HepG2 (cell line): ENCODE measurements around the gene FRAS1. TPM values are rescaled to one million over a fixed set of nuclear protein-coding genes. Genes with fewer than 3 reads are reported as not detected.
A peak's percentile ranks its signal among the peaks of the same experiment; 100 is the strongest.

ENCODE experiments used
- ASH2L ChIP-seq: fragments of 300-600, 200-600 bp; sonication (generic); IDR thresholded peaks from 2 replicates; pipeline ENCODE4 v1.7.0; 2017; ENCODE audit warnings: low read depth, mild to moderate bottlenecking, moderate library complexity, mixed read lengths, low read length; ENCODE audit not compliant: insufficient read length
- CREBL2 ChIP-seq: sonication (generic); formaldehyde crosslinking; IDR thresholded peaks from 2 replicates; pipeline ENCODE4 v1.8.1; 2023; ENCODE audit warnings: missing genetic modification reagents, mild to moderate bottlenecking, borderline replicate concordance
- ESRRA ChIP-seq: sonication (generic); formaldehyde crosslinking; IDR thresholded peaks from 2 replicates; pipeline ENCODE4 v1.5.1; 2020; ENCODE audit warnings: mild to moderate bottlenecking, low read depth, missing genetic modification reagents
- FOXA3 ChIP-seq: IDR thresholded peaks from 2 replicates; pipeline ENCODE4 v1.6.1; 2016; ENCODE audit warnings: missing genetic modification reagents, missing compliant biosample characterization
- KDM4B ChIP-seq: sonication (generic); formaldehyde crosslinking; IDR thresholded peaks from 2 replicates; pipeline ENCODE4 v1.4.0; 2020; ENCODE audit warnings: missing genetic modification reagents
- NR2F1 ChIP-seq, 2 experiments: fragments of 450-650 bp in 1 of 2; formaldehyde crosslinking in 1 of 2; IDR thresholded peaks; 2 replicates each; pipeline versions ENCODE4 v1.5.0 to v1.6.1; 2016 to 2020; ENCODE audit warnings: mild to moderate bottlenecking in 1 of 2, missing compliant biosample characterization in 1 of 2, missing genetic modification reagents in 1 of 2, moderate library complexity in 1 of 2
- NR2F6 ChIP-seq, 2 experiments: IDR thresholded peaks; 2 replicates each; pipeline ENCODE4 v1.6.1; 2016; ENCODE audit warnings: antibody characterized with exemption in 1 of 2, mild to moderate bottlenecking in 1 of 2
- POGZ ChIP-seq: sonication (generic); formaldehyde crosslinking; IDR thresholded peaks from 2 replicates; pipeline ENCODE4 v1.4.0; 2020; ENCODE audit warnings: mild to moderate bottlenecking, missing genetic modification reagents
- SAP130 ChIP-seq: IDR thresholded peaks from 2 replicates; pipeline ENCODE4 v1.6.1; 2016; ENCODE audit warnings: low read depth
- SOX13 ChIP-seq, 3 experiments: fragments of 450-650 bp in 1 of 3; sonication (generic) in 1 of 3; formaldehyde crosslinking in 1 of 3; IDR thresholded peaks in 2 of 3; conservative IDR thresholded peaks in 1 of 3; 2 replicates each; pipeline versions ENCODE4 v1.5.0 to v1.6.1; 2016 to 2020; ENCODE audit warnings: antibody characterized with exemption in 1 of 3, mild to moderate bottlenecking in 1 of 3, missing compliant biosample characterization in 1 of 3, missing genetic modification reagents in 1 of 3, moderate library complexity in 1 of 3
- TBX3 ChIP-seq: fragments of 450-650 bp; IDR thresholded peaks from 2 replicates; pipeline ENCODE4 v1.6.1; 2017; ENCODE audit warnings: antibody characterized with exemption, mild to moderate bottlenecking, inconsistent platforms, borderline replicate concordance
- THRA ChIP-seq: sonication (generic); formaldehyde crosslinking; IDR thresholded peaks from 2 replicates; pipeline ENCODE4 v1.4.0; 2020; ENCODE audit warnings: missing genetic modification reagents, borderline replicate concordance
- ZFP41 ChIP-seq: sonication (generic); formaldehyde crosslinking; IDR thresholded peaks from 2 replicates; pipeline ENCODE4 v1.4.0; 2020; ENCODE audit warnings: mild to moderate bottlenecking, missing genetic modification reagents, borderline replicate concordance
- ZKSCAN5 ChIP-seq: sonication (generic); formaldehyde crosslinking; IDR thresholded peaks from 2 replicates; pipeline ENCODE4 v1.5.1; 2020; ENCODE audit warnings: mild to moderate bottlenecking, missing genetic modification reagents
- ZNF180 ChIP-seq: sonication (generic); formaldehyde crosslinking; IDR thresholded peaks from 2 replicates; pipeline ENCODE4 v1.4.0; 2020; ENCODE audit warnings: low read depth, missing genetic modification reagents, borderline replicate concordance
- ZNF572 ChIP-seq: sonication (generic); formaldehyde crosslinking; IDR thresholded peaks from 2 replicates; pipeline ENCODE4 v1.5.1; 2020; ENCODE audit warnings: mild to moderate bottlenecking, missing genetic modification reagents
- ZNF724P ChIP-seq: sonication (generic); formaldehyde crosslinking; IDR thresholded peaks from 2 replicates; pipeline ENCODE4 v1.8.0; 2022; ENCODE audit warnings: missing genetic modification reagents, borderline replicate concordance
- ZSCAN5A ChIP-seq: sonication (generic); formaldehyde crosslinking; IDR thresholded peaks from 2 replicates; pipeline ENCODE4 v1.8.0; 2022; ENCODE audit warnings: mild to moderate bottlenecking, missing genetic modification reagents, borderline replicate concordance
- polyA plus RNA-seq, 8 experiments: library from polyadenylated mRNA; depleted of rRNA in 3 of 8; stranded (reverse) in 7 of 8; unstranded in 1 of 8; fragments of >200 nt; fragmentation: Illumina TruSeq in 4 of 8; extraction: Trizol in 4 of 8; gene quantifications; 2 replicates each; pipeline versions ENCODE4 v1.2.1 to v1.2.3, GENCODE V29; 2011 to 2016; ENCODE audit warnings: low read depth in 4 of 8, missing spikeins in 1 of 8, mixed read lengths in 1 of 8; ENCODE audit not compliant: insufficient read depth in 1 of 8
- total RNA-seq, 5 experiments: library from RNA; depleted of rRNA; stranded (reverse); fragments of >200 nt; fragmentation: Illumina TruSeq; extraction: Trizol; gene quantifications; 2 replicates each; pipeline ENCODE4 v1.2.3, GENCODE V29; 2016; ENCODE audit warnings: low read depth in 1 of 5
- TF ChIP-seq, protein P1 (sequence below): sonication (generic); formaldehyde crosslinking; IDR thresholded peaks from 2 replicates; pipeline ENCODE4 v1.8.0; 2022; ENCODE audit warnings: missing genetic modification reagents, mild to moderate bottlenecking, inconsistent platforms, borderline replicate concordance
- TF ChIP-seq, protein P2 (sequence below): sonication (generic); formaldehyde crosslinking; IDR thresholded peaks from 2 replicates; pipeline ENCODE4 v1.4.0; 2020; ENCODE audit warnings: missing genetic modification reagents

The FRAS1 gene
- total and polyA plus RNA-seq, 2 of the 13 experiments (the other 11 are each of a cell fraction or from before 2014, with no cell fraction given): 22.5 to 31.6 TPM

DNA sequence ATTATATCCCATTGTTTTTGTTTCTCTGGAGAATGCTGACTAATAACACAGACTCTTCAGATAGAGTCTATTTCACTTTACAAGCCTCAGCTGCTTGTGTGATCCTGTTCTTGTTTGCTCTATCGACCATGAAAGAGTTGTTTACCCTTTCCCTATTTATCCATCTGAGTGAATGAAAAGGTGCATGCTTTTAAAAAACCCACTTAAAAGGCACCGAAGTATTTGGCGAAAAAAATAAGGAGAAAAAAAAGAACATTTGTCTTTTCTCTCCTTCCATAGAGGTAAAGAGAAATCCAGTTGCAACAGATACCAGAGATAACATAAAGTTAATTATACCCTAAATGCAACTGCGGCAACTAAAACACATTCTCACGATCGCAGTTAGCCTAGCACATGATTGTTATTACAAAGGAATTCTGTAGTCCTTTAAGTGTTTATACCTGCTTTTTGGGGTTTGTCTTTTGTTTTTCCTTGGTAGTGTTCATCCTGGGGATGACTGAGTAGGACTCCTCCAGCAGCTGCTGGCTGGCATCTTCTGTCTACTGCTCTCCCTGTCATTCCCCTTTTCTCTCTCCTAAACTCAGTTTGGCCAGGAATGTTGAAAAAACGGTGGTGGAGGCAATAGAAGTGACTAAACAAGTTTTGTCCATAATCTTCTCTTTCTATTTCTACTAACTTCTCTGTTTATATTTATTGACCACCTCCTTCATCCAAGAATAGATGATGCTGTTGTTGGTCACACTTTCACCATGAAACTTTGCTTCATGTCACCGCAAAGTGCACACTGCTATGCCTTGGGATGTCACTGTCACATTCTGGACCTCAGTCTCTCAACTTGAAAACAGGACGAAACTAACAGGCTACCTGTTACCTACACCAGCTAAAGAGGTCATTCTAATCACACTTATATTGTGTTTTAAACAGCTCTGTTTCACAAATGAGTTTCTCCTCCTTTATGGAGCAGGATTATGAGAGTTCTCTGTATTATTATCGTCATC lies 41.9 kb upstream of the FRAS1 start (continued):
- no peak for TF ChIP-seq ZFP41 (CRISPR knock-in tag)
- TF ChIP-seq ZNF724P (CRISPR knock-in tag): no peak
- no peak for TF ChIP-seq POGZ (CRISPR knock-in tag)
- peak; percentile 18; the same call in 1 of the 2 replicates for TF ChIP-seq NR2F6 (IDR thresholded peaks at IDR 0.05)
- TF ChIP-seq NR2F6 (CRISPR knock-in tag; IDR thresholded peaks at IDR 0.05): no peak
- no peak for TF ChIP-seq ZNF572 (CRISPR knock-in tag)
- TF ChIP-seq, protein P1, sequence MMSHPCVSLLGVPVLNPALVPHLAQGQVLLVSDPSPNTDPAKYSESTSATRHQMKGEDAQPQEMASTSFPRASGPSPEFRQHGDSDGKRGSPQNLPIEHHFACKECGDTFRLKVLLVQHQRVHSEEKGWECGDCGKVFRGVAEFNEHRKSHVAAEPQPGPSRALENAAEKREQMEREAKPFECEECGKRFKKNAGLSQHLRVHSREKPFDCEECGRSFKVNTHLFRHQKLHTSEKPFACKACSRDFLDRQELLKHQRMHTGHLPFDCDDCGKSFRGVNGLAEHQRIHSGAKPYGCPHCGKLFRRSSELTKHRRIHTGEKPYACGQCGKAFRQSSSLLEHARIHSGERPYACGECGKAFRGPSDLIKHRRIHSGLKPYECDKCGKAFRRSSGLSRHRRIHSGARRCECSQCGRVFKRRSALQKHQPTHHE: no peak
- no peak for TF ChIP-seq ZSCAN5A (CRISPR knock-in tag)
- TF ChIP-seq ZKSCAN5 (CRISPR knock-in tag): no peak
- TF ChIP-seq NR2F1 (CRISPR knock-in tag; IDR thresholded peaks at IDR 0.05): peak in 1 of 2 experiments; percentile 35; a peak in 1 of 4 replicates
- TF ChIP-seq SAP130 (CRISPR knock-in tag): peak; percentile 55
- no peak for TF ChIP-seq CREBL2 (CRISPR knock-in tag)
- no peak for TF ChIP-seq ZNF180 (CRISPR knock-in tag)
- peak; percentile 95 for TF ChIP-seq FOXA3 (CRISPR knock-in tag)
- TF ChIP-seq SOX13 (IDR thresholded peaks at IDR 0.05): no peak; the same call in 1 of the 2 replicates
- TF ChIP-seq SOX13 (CRISPR knock-in tag; conservative IDR thresholded peaks at IDR 0.05 in 1 of 2, IDR thresholded peaks at IDR 0.05 in 1 of 2): peak in 1 of 2 experiments; percentile 89; a peak in 2 of 4 replicates
- TF ChIP-seq, protein P2, sequence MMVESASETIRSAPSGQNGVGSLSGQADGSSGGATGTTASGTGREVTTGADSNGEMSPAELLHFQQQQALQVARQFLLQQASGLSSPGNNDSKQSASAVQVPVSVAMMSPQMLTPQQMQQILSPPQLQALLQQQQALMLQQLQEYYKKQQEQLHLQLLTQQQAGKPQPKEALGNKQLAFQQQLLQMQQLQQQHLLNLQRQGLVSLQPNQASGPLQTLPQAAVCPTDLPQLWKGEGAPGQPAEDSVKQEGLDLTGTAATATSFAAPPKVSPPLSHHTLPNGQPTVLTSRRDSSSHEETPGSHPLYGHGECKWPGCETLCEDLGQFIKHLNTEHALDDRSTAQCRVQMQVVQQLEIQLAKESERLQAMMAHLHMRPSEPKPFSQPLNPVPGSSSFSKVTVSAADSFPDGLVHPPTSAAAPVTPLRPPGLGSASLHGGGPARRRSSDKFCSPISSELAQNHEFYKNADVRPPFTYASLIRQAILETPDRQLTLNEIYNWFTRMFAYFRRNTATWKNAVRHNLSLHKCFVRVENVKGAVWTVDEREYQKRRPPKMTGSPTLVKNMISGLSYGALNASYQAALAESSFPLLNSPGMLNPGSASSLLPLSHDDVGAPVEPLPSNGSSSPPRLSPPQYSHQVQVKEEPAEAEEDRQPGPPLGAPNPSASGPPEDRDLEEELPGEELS (CRISPR knock-in tag): peak; percentile 93
- TF ChIP-seq TBX3: peak; percentile 83; the same call in 1 of the 2 replicates
- TF ChIP-seq ASH2L: peak; percentile 52
- no peak for TF ChIP-seq KDM4B (CRISPR knock-in tag)
- no peak; the same call in 1 of the 2 replicates for TF ChIP-seq THRA
- TF ChIP-seq ESRRA (CRISPR knock-in tag): no peak
